ENCODE data around the gene ATP5MK.
"Not testable (repeated sequence)": the region's sequence is repeated elsewhere in the genome, so short reads cannot be mapped to it uniquely, and the experiment has no call there.

The ATP5MK gene, protein sequence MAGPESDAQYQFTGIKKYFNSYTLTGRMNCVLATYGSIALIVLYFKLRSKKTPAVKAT

DNA sequence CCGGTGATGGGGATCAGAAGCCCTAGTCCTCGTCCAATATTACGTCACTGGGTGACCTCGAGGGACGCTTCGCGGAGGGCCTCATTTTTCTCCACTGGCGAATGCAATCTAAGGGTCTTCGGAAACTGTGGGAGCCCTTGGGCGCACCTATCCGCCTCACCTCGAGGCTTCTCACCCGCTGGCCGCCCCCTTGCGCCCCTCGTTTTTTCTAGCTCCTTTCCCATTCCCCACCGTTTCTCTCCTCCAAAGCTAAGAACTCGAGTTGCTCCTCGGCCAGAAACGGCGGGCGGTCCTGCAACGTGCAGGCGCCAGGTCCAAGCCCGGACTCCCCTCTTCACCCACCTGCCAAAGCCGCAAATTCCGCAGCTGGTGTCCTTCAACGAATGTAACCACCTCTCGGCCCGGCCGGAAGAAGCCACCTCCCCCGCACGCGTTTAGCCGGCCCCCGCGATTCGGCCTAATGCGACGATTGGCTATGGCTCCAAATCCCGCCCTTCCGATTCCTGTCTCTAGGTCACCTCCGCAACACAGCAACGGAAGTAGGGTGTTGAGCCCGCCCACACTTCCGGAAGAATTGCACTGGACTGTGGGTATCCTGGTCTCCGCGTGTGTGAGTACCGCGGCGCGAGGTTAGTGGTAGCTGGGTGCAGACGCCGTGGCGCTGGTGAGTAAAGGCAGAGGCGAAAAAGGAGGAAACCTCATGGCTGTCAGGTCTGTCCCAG, at the start of gene ATP5MK, which contains the start of gene PDCD11:
Gene ATP5MK (minus strand): TSS at position 409 of the 722 bp plus-strand sequence. CDS start 4,018 bp downstream, outside the sequence.
Gene PDCD11 (plus strand): TSS at position 560 of the 722 bp plus-strand sequence. CDS start 1,801 bp downstream, outside the sequence.
- DNase-seq: peak; percentile 92

DNA sequence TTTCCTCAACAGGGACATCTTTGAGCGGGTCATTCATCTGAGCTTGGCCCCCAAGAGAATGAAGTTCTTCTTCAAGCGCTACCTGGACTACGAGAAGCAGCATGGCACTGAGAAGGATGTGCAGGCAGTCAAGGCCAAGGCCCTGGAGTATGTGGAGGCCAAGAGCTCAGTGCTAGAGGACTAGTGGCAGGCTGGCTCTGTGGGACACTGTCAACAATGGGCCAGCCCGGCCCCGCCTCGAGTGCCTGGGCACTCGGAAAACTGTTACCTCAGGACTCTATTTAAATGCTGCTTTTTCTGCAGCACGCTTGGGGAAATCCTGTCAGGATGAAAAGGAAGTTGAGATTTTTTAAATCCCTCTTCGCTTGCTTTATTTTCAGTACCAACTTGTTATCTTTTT, 49.1 kb upstream of the ATP5MK start:
- DNase-seq: no peak

DNA sequence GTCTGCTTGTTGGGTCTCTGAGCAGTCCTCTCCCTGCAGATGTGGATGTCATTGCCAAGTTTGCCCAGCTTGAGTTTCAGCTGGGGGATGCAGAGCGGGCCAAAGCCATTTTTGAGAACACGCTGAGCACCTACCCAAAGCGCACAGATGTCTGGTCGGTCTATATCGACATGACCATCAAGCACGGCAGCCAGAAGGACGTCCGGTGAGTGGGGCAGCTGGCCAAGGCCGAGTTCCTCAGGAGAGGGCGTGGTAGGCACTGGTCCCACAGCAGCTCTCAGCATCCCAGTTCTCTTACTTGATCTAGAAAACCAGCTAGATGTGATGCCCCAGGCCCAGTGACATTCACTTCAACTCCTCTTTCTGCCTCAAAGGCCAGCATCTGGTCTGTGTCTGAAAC, 48.2 kb upstream of the ATP5MK start:
- no peak for DNase-seq

DNA sequence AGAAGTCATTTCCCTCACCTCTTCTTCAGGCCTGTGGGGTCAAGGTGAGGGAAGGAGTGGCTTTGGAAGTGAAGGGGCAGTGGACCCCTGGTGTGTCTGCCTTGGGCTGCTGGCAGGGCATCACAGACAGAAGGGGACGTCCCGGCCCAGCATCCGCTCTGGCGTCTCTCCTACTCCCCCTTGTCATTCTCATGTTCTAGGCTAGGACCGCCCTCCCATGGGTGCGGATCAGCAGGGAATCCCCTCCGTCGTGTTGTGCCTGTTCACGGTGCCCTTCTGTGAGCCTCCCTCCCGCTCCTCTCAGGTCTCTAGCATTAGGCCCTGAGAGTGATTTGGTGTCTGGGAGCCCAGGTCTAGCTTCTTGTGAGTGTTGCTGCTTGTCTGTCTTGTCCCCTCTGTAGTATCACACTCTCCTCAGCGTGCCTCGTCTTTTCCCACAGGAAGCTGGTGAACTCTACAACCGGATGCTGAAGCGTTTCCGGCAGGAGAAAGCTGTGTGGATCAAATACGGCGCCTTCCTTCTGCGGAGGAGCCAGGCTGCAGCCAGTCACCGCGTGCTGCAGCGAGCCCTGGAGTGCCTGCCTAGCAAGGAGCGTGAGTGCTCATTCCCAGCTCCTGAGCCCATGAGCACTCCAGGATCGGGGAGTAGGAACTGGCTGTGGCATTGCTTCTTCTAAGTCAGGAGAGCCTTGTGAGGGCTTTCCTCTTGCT, 47.4 kb upstream of the ATP5MK start:
- DNase-seq: no peak

DNA sequence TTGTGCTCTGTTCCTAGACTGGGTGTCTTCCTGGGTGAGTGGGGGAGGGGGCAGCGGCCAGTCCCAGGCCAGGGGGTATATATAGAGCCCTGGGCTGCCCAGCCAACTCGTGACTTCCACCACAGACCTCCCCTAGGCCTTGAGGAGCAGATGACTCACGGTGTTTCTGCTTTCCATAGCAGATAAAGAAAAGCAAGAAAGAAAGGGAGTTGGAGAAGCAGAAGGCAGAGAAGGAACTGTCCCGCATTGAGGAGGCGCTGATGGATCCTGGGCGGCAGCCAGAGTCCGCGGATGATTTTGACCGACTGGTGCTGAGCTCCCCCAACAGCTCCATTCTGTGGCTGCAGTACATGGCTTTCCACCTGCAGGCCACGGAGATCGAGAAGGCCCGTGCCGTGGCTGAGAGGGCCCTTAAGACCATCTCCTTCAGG, 45.8 kb upstream of the ATP5MK start:
- no peak for DNase-seq

DNA sequence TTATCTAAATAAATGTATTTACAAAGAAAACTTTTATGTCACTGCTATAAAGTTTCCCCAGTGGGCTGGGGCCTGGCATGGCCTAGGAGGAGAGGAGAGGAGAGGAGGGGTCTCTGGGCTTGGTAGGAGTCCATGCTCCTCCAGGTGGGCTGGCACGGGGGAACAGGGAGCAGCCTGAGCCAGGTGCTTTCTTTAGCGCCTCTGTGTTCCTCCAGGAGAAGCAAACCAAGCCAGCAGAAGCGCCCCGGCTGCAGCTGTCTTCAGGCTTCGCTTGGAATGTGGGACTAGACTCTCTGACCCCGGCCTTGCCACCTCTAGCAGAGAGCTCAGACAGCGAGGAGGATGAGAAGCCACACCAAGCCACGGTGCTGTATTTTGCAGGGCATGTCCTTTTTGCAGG, 45.3 kb upstream of the ATP5MK start:
- no peak for DNase-seq

DNA sequence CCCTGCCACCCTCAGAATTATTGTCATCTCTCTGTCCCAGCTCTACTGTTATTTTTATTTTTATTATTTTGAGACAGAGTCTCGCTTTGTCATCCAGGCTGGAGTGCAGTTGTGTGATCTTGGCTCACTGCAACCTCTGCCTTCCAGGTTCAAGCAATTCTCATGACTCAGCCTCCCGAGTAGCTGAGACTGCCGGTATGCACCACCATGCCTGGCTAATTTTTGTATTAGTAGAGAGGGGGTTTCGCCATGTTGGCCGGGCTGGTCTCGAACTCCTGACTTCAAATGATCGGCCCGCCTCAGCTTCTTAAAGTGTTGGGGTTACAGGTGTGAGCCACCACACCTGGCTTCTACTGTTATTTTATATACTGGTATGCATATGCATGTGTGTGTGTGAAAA, 44.9 kb upstream of the ATP5MK start:
- DNase-seq: no peak

DNA sequence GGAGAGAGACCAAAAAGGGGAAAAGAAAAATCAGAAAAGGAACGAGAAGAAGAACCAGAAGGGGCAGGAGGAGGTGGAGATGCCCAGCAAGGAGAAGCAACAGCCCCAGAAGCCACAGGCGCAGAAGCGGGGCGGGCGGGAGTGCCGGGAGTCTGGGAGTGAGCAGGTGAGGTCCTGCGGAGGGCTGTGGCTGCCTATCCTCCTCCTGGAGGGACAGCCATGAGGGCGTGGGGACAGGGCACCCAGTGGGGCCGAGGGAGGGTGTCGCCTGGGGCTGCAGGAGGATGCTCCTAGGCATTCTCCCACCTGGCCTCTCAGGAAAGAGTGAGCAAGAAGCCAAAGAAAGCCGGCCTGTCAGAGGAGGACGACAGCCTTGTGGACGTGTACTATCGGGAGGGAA, 44.1 kb upstream of the ATP5MK start:
- no peak for DNase-seq

DNA sequence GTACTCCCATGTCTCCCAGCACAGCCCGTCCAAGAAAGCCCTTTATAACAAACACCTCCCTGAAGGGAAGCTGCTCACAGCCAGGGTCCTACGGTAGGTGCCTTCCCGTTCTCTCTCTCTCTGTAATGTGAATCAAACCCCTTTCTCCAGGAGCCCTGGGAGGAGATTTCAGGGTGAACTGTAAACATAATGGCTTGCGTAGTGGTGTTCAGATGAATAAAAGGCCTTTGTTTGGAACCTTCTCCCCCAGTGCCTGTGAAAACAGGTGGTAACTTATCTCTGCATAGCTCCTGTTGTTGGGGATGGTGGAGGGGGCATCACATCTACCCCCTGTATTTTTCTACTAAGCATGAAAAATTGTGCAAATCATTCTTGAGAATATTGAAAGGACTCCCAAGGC, 43.5 kb upstream of the ATP5MK start:
- DNase-seq: no peak

DNA sequence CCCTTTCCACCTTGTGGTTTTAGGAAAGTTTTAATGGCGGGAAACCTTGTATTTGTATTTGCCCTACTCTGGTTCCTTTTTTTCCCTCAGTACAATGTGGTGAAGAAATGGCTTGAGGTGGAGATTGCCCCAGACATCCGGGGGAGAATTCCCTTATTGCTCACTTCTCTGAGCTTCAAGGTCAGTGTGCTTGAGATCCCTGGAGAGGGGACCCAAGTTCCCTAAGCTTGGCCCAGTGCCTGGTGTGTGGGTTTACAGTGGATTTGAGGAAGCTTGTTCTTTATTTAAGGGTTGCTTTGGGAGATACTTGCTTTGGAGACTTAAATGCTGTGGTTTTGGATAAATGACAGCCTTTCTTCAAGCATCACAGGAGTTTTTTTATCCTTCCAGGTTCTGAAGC, 37.6 kb upstream of the ATP5MK start:
- DNase-seq: no peak

DNA sequence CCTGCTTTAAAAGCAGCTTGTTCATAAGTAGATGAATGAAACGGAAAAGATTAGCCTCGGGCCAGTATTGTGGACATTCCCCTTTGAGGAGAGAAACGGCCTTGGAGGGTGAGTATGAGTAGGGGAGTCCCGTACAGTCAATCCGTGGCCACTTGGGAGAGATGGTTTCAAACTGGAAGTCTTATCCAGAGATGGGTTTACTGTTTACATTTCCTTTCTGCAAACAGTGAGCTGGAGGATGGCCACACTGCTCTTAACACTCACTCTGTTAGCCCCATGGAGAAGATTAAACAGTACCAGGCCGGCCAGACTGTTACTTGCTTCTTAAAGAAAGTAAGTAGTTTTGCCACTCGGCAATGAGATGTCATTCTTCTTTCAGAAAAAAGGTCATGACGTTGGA, 35.6 kb upstream of the ATP5MK start:
- DNase-seq: no peak

DNA sequence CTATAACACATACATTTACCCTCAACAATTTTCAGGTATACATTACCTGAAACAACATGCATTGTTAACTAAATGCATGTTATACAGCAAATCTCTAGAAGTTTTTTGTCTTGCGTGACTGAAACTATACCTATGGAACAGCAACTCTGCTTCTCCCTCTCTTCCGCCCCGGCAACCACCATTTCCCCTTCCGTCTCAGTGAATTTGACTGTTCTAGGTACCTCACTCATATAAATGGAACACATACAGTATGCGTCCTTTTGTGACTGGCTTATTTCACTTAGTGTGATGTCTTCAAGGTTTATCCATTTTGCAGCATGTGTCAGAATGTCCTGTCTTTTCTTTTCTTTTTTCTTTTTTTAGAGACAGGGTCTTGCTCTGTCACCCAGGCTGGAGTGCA, 33.4 kb upstream of the ATP5MK start:
- no peak for DNase-seq

DNA sequence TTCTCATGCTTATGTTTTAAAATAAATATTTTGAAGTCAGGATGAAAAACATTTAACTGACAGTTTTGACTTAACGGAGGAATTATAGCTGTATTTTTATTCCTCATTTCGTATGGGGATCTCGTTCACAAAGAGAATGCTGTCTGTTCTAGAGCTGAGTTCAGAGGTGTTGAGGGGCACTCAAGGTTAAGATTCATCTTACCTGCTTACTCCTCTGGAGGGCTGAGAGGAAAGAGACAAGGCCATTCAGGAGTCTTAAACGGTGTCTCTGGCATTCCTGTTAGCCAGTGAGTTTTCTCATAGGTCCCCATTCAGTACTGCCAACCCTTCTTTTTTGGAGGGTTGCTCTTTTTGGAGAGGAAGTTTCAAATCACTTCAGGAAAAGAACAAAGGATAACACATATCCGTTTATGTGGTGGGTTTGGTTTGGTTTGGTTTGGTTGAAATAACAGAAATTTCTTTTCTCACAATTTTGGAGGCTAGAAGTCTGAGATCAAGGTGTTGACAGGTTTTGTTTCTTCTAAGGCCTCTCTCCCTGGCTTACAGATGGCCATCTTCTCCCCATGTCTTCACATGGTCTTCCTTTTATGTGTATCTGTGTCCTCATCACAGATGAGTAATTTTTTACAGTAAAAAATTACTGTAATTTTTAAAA, 32.8 kb upstream of the ATP5MK start:
- no peak for DNase-seq

DNA sequence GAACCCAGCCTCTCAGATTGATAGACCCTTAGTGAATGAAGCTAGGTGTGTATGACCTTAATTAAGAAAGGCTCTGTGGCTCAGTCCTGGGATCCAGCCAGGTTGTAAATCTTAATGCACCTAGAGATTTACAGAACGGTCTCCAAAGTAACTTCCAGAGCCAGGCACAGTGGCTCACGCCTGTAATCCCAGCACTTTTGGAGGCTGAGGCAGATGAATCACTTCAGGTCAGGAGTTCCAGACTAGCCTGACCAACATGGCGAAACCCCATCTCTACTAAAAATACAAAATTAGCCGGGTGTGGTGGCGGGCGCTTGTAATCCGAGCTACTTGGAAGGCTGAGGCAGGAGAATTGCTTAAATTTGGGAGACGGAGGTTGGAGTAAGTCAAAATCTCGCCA, 31.6 kb upstream of the ATP5MK start:
- no peak for DNase-seq

DNA sequence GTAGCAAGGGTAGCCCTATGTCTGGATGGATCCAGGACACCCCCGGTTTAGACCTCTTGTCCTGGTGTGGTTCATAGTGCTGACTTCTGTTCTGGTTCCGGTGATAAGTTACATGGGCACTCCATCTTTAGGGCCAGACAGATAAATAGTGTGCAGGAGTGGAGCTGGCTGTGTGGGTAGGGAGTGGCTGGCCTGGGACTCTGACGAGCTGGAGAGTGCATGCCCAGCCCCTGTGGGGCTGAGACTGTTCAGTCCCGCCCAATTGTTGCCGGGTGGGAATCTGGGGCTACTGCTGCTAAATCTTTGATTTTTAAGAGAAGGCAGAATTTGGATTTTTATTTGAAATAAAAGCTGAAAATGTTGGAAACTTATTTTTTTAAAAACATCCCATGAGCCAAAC, 27.5 kb upstream of the ATP5MK start:
- no peak for DNase-seq

DNA sequence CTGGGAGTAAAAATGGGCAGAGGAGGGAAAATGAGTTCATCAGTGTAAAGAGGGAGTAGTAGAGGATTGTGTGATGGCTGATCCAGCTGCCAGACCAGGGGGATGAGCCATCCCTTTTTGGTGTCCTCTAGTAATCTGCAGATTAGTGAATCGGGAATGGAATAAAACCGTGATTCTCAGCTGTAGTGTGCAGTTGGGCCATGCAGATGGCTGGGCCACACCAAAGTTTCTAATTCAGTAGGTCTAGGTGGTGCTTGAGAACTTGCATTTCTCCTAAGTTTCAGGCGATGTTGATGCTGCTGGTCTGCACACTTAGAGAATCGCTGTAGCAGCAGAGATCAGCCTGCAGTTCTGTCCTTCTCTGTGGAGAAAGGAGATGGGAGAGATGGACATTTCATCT, 22.8 kb upstream of the ATP5MK start:
- DNase-seq: no peak

DNA sequence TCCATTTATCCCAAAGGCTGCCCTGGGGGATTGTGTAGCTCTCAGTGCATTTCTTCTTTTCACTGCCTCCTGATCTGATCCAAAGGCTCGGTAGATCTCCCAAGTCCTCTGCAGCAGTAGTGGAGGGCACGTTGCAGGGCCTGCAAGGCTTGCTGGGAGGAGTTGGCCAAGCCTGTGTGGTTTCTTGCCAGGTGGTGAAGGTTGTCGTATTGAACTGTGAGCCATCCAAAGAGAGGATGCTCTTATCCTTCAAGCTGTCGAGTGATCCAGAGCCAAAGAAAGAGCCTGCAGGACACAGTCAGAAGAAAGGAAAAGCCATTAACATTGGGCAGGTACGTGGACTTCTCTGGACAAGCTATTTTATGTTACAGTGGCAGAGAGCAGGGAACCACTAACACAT, 21.3 kb upstream of the ATP5MK start:
- DNase-seq: no peak

DNA sequence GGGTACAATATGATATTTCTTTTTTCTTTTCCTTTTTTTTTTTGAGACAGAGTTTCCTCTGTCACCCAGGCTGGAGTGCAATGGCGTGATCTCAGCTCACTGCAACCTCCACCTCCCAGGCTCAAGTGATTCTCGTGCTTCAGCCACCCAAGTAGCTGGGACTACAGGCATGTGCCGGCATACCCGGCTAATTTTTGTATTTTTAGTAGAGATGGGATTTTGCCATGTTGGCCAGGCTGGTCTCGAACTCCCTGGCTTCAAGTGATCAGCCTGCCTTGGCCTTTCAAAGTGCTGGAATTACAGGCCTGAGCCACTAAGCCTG, 20.8 kb upstream of the ATP5MK start:
- DNase-seq: not testable (repeated sequence)

DNA sequence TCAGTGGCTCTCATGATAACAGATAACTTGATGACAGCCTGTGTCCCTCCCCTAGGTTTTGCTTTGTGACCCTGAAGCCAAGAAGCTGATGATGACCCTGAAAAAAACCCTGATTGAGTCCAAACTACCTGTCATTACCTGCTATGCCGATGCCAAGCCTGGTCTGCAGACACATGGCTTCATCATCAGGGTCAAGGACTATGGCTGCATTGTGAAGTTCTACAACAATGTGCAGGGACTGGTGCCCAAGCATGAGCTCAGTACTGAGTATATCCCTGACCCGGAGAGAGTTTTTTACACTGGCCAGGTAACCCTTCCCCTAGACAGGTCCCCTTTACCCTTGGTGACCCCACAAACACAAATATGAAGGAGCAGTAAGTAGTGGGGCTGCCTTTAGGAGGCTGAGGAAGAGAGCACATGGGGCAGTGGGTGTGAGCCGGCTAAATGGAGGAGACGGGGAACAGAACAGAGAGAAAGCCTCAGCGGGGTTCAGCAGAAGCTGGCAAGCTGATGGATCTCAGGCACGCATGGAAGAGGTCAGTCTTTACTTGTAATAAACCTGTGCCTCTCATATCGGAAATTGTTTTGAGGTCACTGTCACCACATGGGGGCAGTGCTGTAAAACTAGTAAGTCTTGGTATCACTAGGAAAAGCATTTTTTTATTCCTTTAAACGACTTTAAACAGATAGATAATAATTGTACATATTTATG, 20.3 kb upstream of the ATP5MK start:
- DNase-seq: peak; percentile 16

DNA sequence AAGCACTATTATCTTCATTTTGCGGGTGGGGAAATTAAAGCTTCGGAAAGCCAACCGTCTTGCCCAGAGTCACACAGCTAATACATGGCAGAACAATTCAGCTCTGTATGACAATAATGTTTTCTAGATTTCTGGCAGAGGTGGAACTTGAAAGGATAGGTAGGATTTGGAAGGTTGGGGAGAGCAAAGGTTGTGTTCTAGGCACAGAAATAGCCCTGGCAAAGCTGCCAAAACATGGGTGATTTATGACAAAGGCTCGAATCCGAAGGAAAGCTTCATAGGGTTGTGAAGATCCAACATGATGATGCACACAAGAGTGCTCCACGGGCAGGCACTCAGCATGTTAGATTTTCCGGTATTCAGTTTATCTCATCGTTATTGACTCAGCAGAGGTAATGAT, 19.3 kb upstream of the ATP5MK start:
- DNase-seq: no peak

DNA sequence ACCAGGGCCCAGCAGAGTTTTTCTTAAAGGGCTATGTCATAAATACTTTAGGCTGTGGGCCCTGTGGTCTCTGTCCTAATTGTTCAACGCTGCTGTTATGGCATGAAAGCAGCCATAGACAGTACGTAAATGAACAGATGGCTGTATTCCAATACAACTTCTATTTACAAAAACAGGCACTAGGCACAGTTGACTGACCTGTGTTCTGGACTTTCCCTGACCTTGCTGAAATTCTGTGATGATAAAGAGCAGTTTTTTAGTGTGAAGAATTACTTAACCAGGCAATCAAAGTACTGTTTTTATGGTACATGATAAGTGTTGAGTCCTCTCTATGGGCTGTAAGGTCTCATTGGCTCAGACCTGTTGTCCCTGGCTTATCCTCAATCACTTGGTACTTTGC, 17.3 kb upstream of the ATP5MK start:
- no peak for DNase-seq

DNA sequence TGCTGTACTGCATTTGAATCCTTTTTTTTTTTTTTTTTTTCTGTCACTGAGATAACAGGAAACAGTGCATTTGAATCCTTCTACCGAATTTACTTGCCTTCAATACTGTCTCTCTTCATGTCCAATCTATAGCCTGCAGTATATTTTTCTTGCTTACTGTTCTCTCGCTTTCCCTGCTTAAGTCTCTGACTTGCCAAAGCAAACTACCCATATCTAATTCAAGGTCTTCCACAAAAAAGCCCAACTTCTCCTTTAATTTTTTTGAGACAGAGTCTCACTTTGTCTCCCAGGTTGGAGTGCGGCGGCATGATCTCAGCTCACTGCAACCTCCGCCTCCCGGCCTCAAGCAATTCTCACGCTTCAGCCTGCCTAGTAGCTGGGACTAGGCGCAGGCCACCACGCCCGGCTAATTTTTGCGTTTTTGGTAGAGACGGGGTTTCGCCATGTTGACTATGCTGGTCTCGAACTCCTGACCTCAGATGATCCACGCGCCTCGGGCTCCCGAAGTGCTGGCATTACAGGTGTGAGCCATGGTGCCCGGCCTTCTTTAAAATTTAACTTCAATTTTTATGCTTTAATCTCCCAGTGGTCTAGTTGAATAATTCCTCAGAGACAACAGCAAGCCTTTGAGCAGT, 1.0 kb upstream of the ATP5MK start:
- no peak for DNase-seq

DNA sequence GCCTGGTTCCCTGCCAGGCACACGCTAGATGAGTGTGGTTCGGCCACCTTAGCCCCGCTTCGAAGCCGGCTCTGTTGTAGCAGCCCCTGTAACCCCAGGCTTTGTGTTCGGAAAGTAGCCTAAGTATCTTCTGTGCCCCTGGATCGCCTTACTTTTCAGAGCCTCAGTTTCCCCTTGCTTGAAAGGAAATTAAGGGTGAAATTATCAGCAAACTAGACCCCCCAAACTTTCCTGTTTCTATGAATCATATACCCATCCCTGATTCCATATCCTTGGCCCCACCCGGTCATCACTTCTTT, 463 bp upstream of the ATP5MK start:
- DNase-seq: no peak

Measured in NCI-H1092 treated with DMSO at 0.1 percent for 48 hours (cell line).